Measurements from ENCODE around the gene MTMR6. TPM values are rescaled to one million over a fixed set of nuclear protein-coding genes. Genes with fewer than 3 reads are reported as not detected.

MTMR6 gene
- total RNA-seq, 2 donors from 2014 or later, result 11.0 to 16.3 TPM

DNA sequence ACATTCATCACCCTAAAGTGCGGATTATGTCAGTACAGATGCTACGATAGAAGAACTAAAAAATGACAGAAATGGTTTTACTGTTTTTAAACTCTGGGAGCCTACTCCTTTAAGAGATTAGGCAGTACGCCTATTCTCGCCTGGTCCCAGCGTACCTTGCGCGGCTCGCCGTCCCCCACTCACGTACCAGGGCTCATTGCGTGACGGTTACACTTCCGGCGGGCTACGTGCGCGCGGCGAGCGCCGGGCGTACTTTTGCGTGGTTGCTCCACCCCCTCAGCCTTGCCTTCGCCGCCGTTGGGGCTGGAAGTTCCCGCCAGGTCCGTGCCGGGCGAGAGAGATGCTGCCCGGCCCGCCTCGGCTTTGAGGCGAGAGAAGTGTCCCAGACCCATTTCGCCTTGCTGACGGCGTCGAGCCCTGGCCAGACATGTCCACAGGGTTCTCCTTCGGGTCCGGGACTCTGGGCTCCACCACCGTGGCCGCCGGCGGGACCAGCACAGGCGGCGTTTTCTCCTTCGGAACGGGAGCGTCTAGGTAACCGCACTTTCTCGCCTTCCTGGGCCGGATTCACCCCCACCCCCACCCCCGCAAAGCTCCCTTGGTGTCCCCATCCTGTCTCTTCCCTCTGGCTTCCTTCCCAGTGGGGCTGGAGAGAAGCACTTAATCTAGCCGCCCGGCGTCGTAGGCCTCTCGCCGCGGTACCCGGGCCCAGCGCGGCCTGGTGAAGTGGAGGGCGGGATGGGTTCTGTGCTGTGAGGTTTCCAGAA lies 14.2 kb upstream of the MTMR6 start, which contains the start of gene NUP58:
Gene NUP58 (plus strand): TSS at position 279 of the 767 bp plus-strand sequence. CDS start 149 bp downstream, at position 428.
- DNase-seq, result peak; percentile 97
- Histone ChIP-seq H3K4me1 (no peaks in the 10 kb centered on the region), H3K27me3 (peaks cover 5% of the 10 kb centered on the region), H3K9ac (ENCODE audit: low read depth in 2 of 2, low read length in 2 of 2) (peak within 1 kb of the TSS; percentile 76 to 87), H3K36me3 (no peaks in the 10 kb centered on the region), H3K4me3 (peak within 1 kb of the TSS; percentile 62), H3K9me3 (no peaks in the 10 kb centered on the region), H3K27ac (peak within 1 kb of the TSS; percentile 78)
- TF ChIP-seq, protein P1, sequence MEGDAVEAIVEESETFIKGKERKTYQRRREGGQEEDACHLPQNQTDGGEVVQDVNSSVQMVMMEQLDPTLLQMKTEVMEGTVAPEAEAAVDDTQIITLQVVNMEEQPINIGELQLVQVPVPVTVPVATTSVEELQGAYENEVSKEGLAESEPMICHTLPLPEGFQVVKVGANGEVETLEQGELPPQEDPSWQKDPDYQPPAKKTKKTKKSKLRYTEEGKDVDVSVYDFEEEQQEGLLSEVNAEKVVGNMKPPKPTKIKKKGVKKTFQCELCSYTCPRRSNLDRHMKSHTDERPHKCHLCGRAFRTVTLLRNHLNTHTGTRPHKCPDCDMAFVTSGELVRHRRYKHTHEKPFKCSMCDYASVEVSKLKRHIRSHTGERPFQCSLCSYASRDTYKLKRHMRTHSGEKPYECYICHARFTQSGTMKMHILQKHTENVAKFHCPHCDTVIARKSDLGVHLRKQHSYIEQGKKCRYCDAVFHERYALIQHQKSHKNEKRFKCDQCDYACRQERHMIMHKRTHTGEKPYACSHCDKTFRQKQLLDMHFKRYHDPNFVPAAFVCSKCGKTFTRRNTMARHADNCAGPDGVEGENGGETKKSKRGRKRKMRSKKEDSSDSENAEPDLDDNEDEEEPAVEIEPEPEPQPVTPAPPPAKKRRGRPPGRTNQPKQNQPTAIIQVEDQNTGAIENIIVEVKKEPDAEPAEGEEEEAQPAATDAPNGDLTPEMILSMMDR (IDR thresholded peaks at IDR 0.05), result no peak
- intact Hi-C loops (cut with DNase I), result no loop called here

- Histone ChIP-seq H3K9ac (ENCODE audit: low read depth in 2 of 2, low read length in 2 of 2) (peak overlapping the region; percentile 66 to 76), H3K4me3 (peak overlapping the region; percentile 62), H3K36me3 (no peaks in the 10 kb centered on the region), H3K9me3 (no peaks in the 10 kb centered on the region), H3K27ac (peak overlapping the region; percentile 78), H3K27me3 (peaks cover 5% of the 10 kb centered on the region), H3K4me1 (no peaks in the 10 kb centered on the region)
- intact Hi-C loops (cut with DNase I), result no loop called here
- TF ChIP-seq, protein P1 (IDR thresholded peaks at IDR 0.05), result no peak
- peak; percentile 31 for DNase-seq
Observed at GRCh38 chr13:25300861-25301346, 13.6 kb upstream of the MTMR6 start.

- TF ChIP-seq, protein P1 (IDR thresholded peaks at IDR 0.05), result no peak
- Histone ChIP-seq H3K9ac (ENCODE audit: low read depth in 2 of 2, low read length in 2 of 2) (no peak overlapping the region), H3K27me3 (peaks cover 5% of the 10 kb centered on the region), H3K27ac (no peak overlapping the region), H3K36me3 (no peaks in the 10 kb centered on the region), H3K4me3 (no peak overlapping the region), H3K9me3 (no peaks in the 10 kb centered on the region), H3K4me1 (no peaks in the 10 kb centered on the region)
- intact Hi-C loops (cut with DNase I), result no loop called here
- DNase-seq, result no peak
Observed at GRCh38 chr13:25295701-25296100, 8.4 kb upstream of the MTMR6 start.

DNA sequence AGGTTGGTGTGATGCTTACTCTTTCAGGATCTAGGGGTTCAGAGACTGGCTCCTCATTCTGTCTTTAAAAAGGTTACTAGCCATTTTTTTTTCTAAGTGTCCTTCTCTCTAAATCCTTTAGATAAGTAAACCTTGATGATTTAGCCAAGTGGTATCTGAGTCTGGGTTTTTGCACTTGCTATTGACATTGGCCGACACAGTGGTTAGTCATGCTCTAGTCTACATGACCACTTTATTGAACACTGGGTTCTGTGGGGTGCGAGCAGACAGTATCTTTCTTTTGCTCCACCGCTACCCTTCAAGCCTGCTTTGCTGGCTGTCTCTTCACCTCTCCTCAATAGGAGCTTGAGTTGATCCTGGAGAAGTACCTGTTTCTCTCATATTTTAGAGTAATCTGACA lies 7.9 kb upstream of the MTMR6 start:
- Histone ChIP-seq H3K27ac (no peak overlapping the region), H3K4me3 (no peak overlapping the region), H3K4me1 (no peaks in the 10 kb centered on the region), H3K36me3 (no peaks in the 10 kb centered on the region), H3K27me3 (peaks cover 5% of the 10 kb centered on the region), H3K9ac (ENCODE audit: low read depth in 2 of 2, low read length in 2 of 2) (no peak overlapping the region), H3K9me3 (no peaks in the 10 kb centered on the region)
- intact Hi-C loops (cut with DNase I), result no loop called here
- DNase-seq, result no peak
- TF ChIP-seq, protein P1 (IDR thresholded peaks at IDR 0.05), result no peak

- no peak overlapping the region for H3K27ac ChIP-seq
- peaks cover 5% of the 10 kb centered on the region for H3K27me3 ChIP-seq
- no peaks in the 10 kb centered on the region for H3K9me3 ChIP-seq
- H3K4me3 ChIP-seq, result no peak overlapping the region
- H3K4me1 ChIP-seq, result no peaks in the 10 kb centered on the region
- intact Hi-C loops (cut with DNase I), result no loop called here
- TF ChIP-seq, protein P1 (IDR thresholded peaks at IDR 0.05), result no peak
- peak; percentile 20 for DNase-seq
- H3K9ac ChIP-seq (ENCODE audit: low read depth in 2 of 2, low read length in 2 of 2), result no peak overlapping the region
- no peaks in the 10 kb centered on the region for H3K36me3 ChIP-seq
Observed at GRCh38 chr13:25292301-25292700, 5.0 kb upstream of the MTMR6 start.
